GM21526 (cell line): ENCODE results near the gene ARF1.
A peak's percentile ranks its signal among the peaks of the same experiment; 100 is the strongest.

ENCODE experiments used
- ATAC-seq: cut with Tn5 transposase; IDR thresholded peaks from one replicate; pipeline ENCODE4 v1.9.1; 2021; ENCODE audit warnings: moderate library complexity; ENCODE audit not compliant: unreplicated experiment, low FRiP score

The ARF1 gene

DNA sequence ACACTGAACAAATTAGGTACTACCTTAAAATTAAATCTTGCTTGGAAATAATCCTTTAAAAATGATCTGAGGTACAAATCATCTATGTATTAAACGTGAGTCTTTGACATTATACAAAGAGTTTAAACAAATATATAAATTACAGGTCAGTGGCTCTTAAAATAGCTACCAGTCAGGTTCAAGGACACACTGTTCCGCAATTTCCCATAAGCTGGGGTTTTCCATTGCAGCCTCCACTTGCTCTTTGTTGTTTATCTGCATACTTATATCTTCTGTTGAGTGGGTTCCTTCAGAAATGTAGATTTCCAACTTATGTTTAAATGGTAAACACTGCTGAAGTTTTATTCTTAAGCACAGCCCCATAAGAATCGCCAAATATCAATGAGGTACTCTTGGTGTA, 32.3 kb downstream of the ARF1 start:
- no peak for ATAC-seq

DNA sequence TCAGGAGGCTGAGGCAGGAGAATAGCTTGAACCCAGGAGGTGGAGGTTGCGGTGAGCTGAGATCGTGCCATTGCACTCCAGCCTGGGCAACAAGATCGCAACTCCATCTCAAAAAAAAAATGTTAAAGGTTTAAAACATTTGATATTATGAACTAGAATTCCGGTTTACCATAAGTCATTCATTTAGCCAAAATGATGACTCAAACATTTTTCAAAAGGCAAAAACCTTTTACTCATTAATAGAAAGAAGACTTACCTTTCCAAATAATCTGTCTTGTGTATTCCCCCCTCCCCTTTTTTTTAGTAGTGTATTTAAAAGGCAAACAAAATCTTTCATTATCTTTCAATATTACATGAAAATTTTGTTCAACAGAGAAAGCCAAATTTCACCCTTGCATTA, 34.8 kb downstream of the ARF1 start:
- ATAC-seq, result no peak

DNA sequence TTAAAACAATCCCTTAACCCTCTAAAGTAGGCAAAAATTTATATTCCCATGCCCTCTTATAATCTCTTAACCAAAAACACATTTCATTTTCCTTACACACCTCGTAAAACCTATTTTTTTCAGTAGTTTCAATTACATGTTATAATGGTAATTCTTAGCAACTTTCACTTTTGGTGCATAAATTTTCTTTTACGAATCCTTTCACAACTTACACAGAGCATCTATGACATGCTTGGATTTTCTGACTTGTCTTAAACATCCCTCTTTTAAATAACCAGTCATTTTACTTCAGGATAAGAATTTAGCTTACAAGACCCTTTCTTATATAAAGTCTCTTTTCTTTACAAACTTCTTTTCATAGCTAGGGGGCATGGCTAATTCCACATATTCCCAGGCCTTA, 35.5 kb downstream of the ARF1 start:
- no peak for ATAC-seq

- no peak for ATAC-seq
These were observed 37.8 kb downstream of the ARF1 start for GRCh38 chr1:228120351-228120750.

DNA sequence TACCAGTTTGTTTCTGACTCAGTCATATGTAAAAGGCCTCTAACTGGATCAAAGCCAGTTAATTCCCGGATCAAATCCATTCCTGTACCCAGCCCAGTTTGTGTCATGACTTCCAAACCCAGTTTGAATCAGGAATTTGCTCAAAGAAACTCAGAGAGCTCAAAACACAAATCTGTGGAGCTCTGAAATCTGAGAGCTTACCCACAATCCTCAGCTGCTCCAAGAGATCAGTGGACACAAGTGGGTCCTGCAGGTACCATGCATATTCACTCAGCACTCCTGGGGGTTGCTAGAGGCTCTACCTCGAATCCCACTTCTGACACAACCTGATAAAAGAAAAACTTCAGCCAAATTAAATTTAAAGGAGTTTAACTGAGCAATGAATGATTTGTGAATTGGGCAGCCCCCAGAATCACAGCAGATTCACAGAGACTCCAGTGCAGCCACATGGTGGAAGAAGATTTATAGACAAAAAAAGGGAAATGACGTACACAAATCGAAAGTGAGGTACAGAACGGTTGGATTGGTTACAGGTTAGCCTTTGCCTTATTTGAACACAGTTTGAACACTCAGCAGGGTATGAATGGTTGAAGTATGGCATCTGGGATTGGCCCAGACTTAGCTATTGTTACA, 38.5 kb downstream of the ARF1 start:
- ATAC-seq, result no peak

GRCh38 chr1:228122921-228123441, 40.5 kb downstream of the ARF1 start:
- no peak for ATAC-seq

- no peak for ATAC-seq
These were observed 41.0 kb downstream of the ARF1 start for GRCh38 chr1:228123505-228123904.

- ATAC-seq, result no peak
These were observed 42.7 kb downstream of the ARF1 start for GRCh38 chr1:228125185-228125584.

GRCh38 chr1:228131766-228132165, 49.3 kb downstream of the ARF1 start:
- ATAC-seq, result no peak

- no peak for ATAC-seq
These were observed 52.1 kb downstream of the ARF1 start for GRCh38 chr1:228134591-228134990.

DNA sequence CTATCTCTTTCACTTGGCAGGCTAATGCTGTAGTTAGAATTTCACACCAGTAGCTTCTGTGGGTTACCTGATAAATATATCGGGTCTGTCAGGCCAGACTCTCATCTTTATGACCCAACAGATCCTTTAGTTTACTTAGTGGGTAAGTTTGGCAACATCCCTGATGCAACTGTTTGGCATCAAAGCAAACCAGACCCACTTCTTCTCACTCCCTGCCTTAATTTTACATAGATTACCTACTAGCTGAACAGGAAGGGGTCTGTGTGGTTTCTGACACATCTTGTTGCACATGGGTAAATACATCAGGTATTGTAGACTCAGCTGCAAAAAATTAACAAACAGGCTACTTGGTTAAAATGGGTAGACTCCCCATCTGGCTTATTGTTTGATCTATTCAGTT, 54.4 kb downstream of the ARF1 start:
- no peak for ATAC-seq

DNA sequence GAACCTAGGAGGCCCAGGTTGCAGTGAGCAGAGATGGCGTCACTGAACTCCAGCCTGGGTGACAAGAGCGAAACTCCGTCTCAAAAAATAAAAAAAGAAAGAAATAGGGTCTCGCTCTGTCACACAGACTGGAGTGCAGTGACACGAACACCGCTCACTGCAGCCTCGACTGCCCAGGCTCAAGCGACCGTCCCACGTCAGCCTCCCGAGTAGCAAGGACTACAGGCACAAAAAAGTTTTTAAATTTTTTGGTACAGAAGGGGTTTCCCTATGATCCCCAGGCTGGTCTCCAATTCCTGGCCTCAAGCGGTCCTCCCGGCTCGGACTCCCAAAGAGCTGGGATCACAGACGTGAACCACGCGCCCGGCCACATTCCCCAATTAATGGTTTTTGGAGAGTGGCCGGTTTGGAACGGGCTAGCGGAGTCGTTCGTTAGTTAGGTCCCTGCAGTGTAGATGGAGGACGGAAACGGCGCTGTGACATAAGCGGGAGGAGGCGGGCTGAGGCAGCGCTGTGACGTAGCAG, 57.0 kb downstream of the ARF1 start:
- peak; percentile 0 for ATAC-seq

DNA sequence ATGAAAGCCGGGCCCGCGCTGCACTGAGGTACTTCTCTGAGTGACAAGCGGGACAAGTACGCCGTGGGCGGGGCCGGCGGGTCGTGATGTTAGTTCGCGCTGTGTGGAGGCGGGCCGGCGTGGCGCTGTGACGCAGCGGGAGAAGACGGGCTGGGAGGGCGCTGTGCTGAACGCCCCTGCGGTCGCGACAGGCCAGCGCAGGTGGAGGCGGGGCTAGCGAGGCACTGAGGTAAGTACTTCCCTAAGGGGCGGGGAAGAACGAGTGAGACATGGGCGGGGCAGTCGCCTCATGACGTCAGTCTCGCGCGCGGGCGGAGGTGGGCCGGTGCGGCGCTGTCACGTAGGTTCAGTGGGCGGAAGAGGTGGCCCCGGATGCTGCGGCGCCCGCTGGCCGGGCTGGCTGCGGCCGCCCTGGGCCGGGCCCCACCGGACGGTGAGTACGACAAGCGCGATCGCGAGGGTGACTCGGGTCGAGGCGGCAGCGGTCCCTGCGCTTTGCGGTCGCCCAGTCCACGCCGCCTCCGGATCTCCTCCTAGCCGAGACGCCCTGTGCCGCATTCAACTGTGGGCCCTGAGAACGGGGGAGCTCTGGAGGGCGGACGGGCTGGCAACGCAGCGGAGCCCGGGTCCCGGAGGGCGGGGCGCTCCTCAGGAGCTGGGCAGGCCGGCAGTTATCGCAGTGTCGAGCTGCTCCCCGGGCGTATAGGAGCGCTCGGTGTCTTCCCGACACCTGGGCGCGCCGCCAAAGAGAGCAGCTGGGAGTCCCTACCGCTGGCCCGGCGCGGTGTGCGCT, 57.6 kb downstream of the ARF1 start, which contains the start of gene GUK1:
TSS of gene GUK1 (plus strand) at position 349 of the 793 bp plus-strand sequence. CDS start at position 373, 24 bp downstream.
- ATAC-seq, result peak; percentile 92

DNA sequence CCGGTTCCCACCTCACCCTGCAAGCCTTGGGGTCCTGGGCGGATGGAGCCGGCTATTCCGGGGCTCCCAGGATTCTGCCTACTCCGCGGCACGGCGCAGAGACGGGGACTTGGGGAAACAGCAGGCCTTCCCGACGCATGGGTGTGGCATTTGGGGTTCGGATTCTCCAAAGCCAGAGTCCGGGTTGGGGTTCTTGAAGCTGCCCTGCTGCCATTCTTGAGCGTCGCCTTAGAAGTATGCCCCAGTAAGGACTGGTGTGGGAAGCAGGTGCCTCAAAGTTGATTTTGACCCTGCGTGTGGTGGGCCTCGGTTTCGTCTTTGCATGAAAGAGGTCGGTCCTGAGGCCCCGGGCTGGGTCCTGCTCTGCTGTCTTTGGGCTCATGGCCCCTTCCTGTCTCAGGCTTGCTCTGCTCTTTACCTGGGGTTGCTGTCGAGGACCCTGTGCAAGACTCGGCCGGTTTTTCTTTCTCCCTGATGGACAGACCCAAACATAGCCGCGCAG, 58.3 kb downstream of the ARF1 start:
- ATAC-seq, result no peak

- no peak for ATAC-seq
These were observed 58.9 kb downstream of the ARF1 start for GRCh38 chr1:228141226-228142044.

DNA sequence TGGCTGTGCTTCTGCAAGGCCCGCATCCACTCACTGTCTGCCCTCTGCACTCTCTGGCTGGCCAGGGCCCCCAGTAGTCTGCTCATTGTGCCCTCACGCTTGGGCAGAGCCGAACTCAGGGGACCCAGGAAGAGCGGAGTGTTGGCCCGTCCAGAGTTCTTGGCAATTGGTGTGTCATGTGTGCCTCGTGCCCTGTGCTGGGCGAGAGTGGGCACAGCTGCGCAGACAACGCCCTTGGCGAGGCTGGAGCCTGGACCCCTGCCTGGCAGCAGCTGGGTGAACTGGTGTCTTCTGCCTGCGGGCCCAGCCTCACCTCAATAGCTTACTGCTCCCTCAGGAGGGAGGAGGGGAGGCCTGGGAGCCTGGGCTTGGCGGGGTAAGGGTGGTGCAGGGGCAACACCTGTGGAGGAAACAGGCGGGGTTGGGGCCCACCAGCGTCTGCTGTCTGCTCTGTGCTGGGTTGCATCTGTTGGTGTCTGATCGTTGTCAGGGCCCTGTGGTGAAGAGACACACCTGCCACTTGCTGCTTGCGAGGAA, 59.7 kb downstream of the ARF1 start:
- ATAC-seq, result no peak

DNA sequence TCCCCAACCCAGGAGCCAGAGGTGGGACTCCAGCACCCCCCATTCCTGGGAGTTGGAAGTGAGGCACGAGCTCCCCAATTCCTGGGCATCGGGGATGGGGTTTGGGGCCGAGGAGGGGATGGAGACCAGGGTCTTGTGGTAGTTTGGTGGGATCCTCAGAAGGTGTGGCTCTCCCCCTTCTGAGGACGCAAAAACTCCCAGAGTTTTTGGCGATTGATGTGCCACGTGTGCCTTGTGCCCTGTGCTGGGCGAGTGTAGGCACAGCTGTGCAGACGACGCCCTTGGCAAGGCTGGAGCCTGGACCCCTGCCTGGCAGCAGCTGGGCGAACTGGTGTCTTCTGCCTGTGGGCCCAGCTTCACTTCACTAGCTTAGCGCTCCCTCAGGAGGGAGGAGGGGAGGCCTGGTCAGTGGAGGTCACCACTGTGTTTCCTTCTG, 60.2 kb downstream of the ARF1 start:
- no peak for ATAC-seq

GRCh38 chr1:228143480-228144192, 61.1 kb downstream of the ARF1 start:
- ATAC-seq, result no peak

- no peak for ATAC-seq
These were observed 61.9 kb downstream of the ARF1 start for GRCh38 chr1:228144193-228144992.
